Gastroesophageal sphincter (tissue), 4 donors: ENCODE data around the gene CD4. TPM values are rescaled to one million over a fixed set of nuclear protein-coding genes. Genes with fewer than 3 reads are reported as not detected.

Experiments used
- ATAC-seq: fragments of 150-250 bp; one replicate; pipeline ENCODE4 v1.9.1; 2016; ENCODE audit warnings: mild to moderate bottlenecking, moderate library complexity
- H3K27ac ChIP-seq, 4 donors: fragments of 200-600 bp; sonication (generic) in 3 of 4; 1 replicate in 3 of 4; 2 replicates in 1 of 4; pipeline ENCODE4 v1.5.1; 2016 to 2019
- H3K27me3 ChIP-seq: fragments of 200-600 bp; sonication (generic); one replicate; pipeline ENCODE4 v1.5.1; 2019
- H3K36me3 ChIP-seq, 2 donors: fragments of 200-600 bp; sonication (generic); one replicate each; pipeline ENCODE4 v1.5.1; 2019; ENCODE audit warnings: control low read depth in 1 of 2
- H3K4me1 ChIP-seq, 3 donors: fragments of 200-600 bp; sonication (generic); 1 replicate in 2 of 3; 2 replicates in 1 of 3; pipeline ENCODE4 v1.5.1; 2016 to 2019; ENCODE audit warnings: control low read depth in 2 of 3
- H3K4me3 ChIP-seq, 2 donors: fragments of 200-600 bp; sonication (generic); one replicate each; pipeline ENCODE4 v1.5.1; 2019; ENCODE audit warnings: mild to moderate bottlenecking in 1 of 2, moderate library complexity in 1 of 2
- H3K9me3 ChIP-seq, 3 donors: fragments of 200-600 bp; sonication (generic); one replicate each; pipeline ENCODE4 v1.5.1; 2017 to 2019; ENCODE audit warnings: control low read depth in 2 of 3
- EP300 ChIP-seq: sonication (generic); formaldehyde crosslinking; IDR thresholded peaks from one replicate; pipeline ENCODE4 v1.6.1; 2017; ENCODE audit warnings: antibody characterized with exemption, mild to moderate bottlenecking
- POLR2A ChIP-seq, 2 donors: fragments of 450-650 bp; IDR thresholded peaks; one replicate each; pipeline ENCODE4 v1.6.1; 2017; ENCODE audit warnings: antibody characterized with exemption in 2 of 2, mild to moderate bottlenecking in 2 of 2, moderate library complexity in 1 of 2
- POLR2AphosphoS5 ChIP-seq: sonication (generic); formaldehyde crosslinking; IDR thresholded peaks from one replicate; pipeline ENCODE4 v1.6.1; 2017; ENCODE audit warnings: antibody characterized with exemption
- WGBS, 2 donors: methylation state at CpG; one replicate each; pipeline ENCODE4 v1.1.5; 2018; ENCODE audit warnings: low coverage in 1 of 2; 5-methylcytosine and 5-hydroxymethylcytosine counted together
- total RNA-seq, 4 donors: library from RNA; depleted of rRNA; stranded (reverse); fragments of >200 nt; gene quantifications; one replicate each; pipeline ENCODE4 v1.1.0, GENCODE V29; 2016
- TF ChIP-seq, protein P1 (sequence below), 4 experiments: fragments of 200-600 bp in 2 of 4; fragments of 450-650 bp in 2 of 4; sonication (generic) in 1 of 4; IDR thresholded peaks; one replicate each; pipeline ENCODE4 v1.5.1; 2017 to 2019; ENCODE audit warnings: antibody characterized with exemption in 4 of 4, mild to moderate bottlenecking in 2 of 4, moderate library complexity in 2 of 4

The CD4 gene
- total RNA-seq, 4 donors from 2014 or later: 2.6 to 15.2 (median 9.1) TPM

DNA sequence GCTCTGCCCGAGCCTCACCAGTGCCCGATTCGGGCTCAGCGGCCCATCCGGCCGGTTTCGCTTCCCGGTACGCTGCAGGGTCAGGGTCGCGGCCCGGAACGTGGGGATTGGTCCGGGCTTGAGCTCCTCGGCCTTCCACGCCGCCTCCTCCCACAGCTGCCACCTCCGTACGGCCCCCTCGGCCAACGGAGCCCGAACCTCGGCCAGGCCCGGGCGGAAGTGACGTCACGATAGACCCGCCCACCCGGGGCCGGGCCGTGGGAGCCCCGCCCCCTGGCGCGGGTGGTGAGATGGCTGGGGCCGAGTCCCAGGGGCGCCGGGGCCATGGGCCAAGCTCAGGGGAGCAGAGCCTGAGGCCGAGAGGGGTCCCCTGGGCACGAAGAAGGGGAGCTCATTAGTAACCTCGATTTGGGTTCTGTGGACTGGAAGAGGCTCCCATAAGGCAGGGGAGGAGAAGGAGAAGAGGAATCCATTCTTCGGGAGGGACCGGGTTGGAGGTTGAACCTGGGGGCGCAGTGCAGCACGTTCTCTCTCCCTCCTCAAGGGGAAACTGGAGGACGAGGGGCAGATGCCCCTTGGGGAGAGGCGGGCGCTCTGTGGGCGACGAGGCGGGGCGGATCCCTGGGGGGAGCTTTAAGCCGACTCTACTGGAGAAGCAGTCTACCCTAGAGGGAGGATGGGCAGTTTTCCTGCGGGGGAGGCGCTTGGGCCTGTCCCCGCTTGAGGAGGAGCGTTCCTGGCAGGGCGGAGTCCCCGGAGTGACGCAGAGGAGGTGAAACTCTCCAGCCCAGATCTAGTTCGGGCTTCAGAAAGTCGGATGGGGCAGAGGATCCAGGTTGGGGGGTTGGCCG is 36.2 kb upstream of the CD4 start, which contains the start of gene MLF2:
Gene MLF2 (minus strand): TSS at position 221 of the 851 bp plus-strand sequence. CDS start 807 bp downstream, outside the sequence.
- Histone ChIP-seq H3K27me3 (no peaks in the 10 kb centered on the region), H3K36me3 (peaks cover 0 to 39% of the 10 kb centered on the region in 2 donors), H3K27ac (peak within 1 kb of the TSS; percentile 94 to 99 (median 96)), H3K4me3 (peak within 1 kb of the TSS; percentile 80 to 96), H3K9me3 (no peaks in the 10 kb centered on the region), H3K4me1 (peaks cover 0 to 44% (median 10%) of the 10 kb centered on the region in 3 donors)
- peak; percentile 97 for ATAC-seq
- WGBS, 2 donors: 0% methylated on average over 4 to 10 of the region's 62 CpGs
- TF ChIP-seq EP300 (no peak), POLR2A (IDR thresholded peaks at IDR 0.05) (peak; percentile 92 to 93), POLR2AphosphoS5 (peak; percentile 97)
- TF ChIP-seq, protein P1, sequence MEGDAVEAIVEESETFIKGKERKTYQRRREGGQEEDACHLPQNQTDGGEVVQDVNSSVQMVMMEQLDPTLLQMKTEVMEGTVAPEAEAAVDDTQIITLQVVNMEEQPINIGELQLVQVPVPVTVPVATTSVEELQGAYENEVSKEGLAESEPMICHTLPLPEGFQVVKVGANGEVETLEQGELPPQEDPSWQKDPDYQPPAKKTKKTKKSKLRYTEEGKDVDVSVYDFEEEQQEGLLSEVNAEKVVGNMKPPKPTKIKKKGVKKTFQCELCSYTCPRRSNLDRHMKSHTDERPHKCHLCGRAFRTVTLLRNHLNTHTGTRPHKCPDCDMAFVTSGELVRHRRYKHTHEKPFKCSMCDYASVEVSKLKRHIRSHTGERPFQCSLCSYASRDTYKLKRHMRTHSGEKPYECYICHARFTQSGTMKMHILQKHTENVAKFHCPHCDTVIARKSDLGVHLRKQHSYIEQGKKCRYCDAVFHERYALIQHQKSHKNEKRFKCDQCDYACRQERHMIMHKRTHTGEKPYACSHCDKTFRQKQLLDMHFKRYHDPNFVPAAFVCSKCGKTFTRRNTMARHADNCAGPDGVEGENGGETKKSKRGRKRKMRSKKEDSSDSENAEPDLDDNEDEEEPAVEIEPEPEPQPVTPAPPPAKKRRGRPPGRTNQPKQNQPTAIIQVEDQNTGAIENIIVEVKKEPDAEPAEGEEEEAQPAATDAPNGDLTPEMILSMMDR (IDR thresholded peaks at IDR 0.05): peak in 1 of 4 experiments; percentile 96

DNA sequence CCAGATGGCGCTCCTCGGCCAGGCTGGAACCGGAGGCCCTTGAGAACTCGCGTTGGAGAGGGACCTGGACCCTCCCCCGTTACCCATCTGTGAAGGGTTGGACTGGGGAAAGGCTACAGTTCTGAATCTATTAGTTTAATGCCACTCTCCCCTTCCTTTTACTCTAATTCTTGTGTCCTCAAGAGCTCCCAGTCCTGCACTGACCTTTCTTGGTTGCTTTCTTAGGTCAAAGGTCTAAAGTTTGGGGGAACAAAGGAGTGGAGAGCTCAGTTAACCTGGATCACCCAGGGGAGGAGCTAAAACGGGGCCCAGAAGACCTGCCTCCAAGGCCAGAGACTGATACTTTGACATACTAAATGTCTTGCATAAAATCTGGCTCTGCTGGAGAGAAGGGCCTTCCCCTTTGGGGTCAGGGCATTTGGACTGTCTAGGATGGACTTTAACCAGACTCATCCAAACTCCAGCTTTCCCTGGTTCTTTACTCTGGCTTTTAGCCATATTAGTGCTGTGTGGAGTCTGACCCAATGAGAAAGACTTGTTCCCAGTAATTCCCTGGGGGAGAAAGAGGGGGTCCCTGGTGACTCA is 35.5 kb upstream of the CD4 start:
- H3K27ac ChIP-seq: peak overlapping the region; percentile 19 to 99 (median 96)
- no peak overlapping the region for H3K4me3 ChIP-seq
- H3K27me3 ChIP-seq: no peaks in the 10 kb centered on the region
- H3K36me3 ChIP-seq: peaks cover 0 to 32% of the 10 kb centered on the region in 2 donors
- no peak for TF ChIP-seq POLR2AphosphoS5
- no peak for TF ChIP-seq POLR2A (IDR thresholded peaks at IDR 0.05)
- TF ChIP-seq EP300: no peak
- TF ChIP-seq, protein P1 (IDR thresholded peaks at IDR 0.05): peak in 2 of 4 experiments; percentile 96 to 97
- H3K9me3 ChIP-seq: no peaks in the 10 kb centered on the region
- WGBS, 2 donors: 0% methylated on average over 1 of the region's 7 CpGs; no CpG with 5 or more reads in 1 of the 2 donors
- no peak for ATAC-seq
- H3K4me1 ChIP-seq: peaks cover 0 to 44% (median 10%) of the 10 kb centered on the region in 3 donors

DNA sequence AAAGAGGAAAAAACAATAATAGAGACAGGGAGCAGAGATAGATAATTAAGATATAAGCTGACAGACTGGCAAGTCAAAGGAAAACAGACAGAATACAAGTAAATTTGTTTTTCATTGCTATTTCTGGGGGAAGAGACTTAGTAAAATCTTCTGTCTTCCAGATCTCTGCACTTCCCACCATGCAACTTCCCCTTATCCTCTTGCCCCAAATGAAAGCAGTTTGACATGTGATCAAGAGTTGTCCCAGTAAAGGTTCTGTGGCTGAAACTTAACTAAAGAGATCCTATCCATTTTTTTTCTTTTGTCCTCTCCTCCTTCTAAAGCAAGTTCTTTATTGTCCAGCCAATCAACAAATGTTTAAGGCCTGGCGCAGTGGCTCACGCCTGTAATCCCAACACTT is 34.9 kb upstream of the CD4 start:
- ATAC-seq: no peak
- H3K27ac ChIP-seq: peak overlapping the region in 3 of 4 donors; percentile 95 to 99 (median 98)
- peaks cover 0 to 26% of the 10 kb centered on the region in 2 donors for H3K36me3 ChIP-seq
- no peak overlapping the region for H3K4me3 ChIP-seq
- no peaks in the 10 kb centered on the region for H3K27me3 ChIP-seq
- WGBS, 2 donors: 83% methylated on average over 2 of the region's 2 CpGs; no CpG with 5 or more reads in 1 of the 2 donors
- no peaks in the 10 kb centered on the region for H3K9me3 ChIP-seq
- peaks cover 0 to 44% (median 10%) of the 10 kb centered on the region in 3 donors for H3K4me1 ChIP-seq
- no peak for TF ChIP-seq POLR2A (IDR thresholded peaks at IDR 0.05)
- TF ChIP-seq, protein P1 (IDR thresholded peaks at IDR 0.05): no peak
- TF ChIP-seq POLR2AphosphoS5: no peak
- no peak for TF ChIP-seq EP300

DNA sequence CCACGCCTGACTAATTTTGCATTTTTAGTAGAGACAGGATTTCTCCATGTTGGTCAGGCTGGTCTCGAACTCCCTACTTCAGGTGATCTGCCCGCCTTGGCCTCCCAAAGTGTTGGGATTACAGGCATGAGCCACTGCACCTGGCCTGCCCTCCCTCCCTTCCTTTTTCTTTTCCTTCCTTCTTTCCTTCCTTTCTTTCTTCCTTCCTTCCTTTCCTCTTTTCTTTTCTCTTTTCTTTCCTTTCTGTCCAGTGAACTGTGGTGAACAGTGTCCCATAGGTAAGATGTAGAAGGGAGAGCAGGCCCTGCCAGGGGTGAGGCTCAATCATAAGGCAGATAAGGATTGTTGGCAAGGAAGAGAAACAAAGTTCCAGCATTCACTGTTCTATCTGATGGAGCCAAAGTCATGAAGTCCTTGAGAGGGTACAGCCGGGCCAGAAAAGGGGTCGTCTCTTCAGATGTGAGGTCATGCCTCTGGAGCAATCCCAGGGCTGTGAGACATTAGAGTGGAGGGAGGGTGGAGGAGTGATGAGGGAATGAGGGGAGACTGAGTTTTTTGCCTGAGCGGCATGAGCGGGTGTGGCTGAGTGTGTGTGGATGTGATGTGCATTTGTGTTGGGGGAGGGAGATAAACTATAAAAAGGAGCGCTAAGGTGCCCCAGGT is 32.2 kb upstream of the CD4 start:
- H3K27ac ChIP-seq: no peak overlapping the region
- TF ChIP-seq POLR2A (IDR thresholded peaks at IDR 0.05) (no peak), POLR2AphosphoS5 (no peak), EP300 (no peak)
- TF ChIP-seq, protein P1 (IDR thresholded peaks at IDR 0.05): no peak
- no peaks in the 10 kb centered on the region for H3K27me3 ChIP-seq
- no peak overlapping the region for H3K4me3 ChIP-seq
- no peaks in the 10 kb centered on the region for H3K9me3 ChIP-seq
- WGBS, 2 donors: 83 to 90% methylated on average over 1 to 8 of the region's 8 CpGs
- H3K4me1 ChIP-seq: peaks cover 0 to 19% (median 5%) of the 10 kb centered on the region in 3 donors
- no peaks in the 10 kb centered on the region for H3K36me3 ChIP-seq
- ATAC-seq: no peak
